Measurements from ENCODE around the gene ABCA2.
A peak's percentile ranks its signal among the peaks of the same experiment; 100 is the strongest.

ABCA2 gene

DNA sequence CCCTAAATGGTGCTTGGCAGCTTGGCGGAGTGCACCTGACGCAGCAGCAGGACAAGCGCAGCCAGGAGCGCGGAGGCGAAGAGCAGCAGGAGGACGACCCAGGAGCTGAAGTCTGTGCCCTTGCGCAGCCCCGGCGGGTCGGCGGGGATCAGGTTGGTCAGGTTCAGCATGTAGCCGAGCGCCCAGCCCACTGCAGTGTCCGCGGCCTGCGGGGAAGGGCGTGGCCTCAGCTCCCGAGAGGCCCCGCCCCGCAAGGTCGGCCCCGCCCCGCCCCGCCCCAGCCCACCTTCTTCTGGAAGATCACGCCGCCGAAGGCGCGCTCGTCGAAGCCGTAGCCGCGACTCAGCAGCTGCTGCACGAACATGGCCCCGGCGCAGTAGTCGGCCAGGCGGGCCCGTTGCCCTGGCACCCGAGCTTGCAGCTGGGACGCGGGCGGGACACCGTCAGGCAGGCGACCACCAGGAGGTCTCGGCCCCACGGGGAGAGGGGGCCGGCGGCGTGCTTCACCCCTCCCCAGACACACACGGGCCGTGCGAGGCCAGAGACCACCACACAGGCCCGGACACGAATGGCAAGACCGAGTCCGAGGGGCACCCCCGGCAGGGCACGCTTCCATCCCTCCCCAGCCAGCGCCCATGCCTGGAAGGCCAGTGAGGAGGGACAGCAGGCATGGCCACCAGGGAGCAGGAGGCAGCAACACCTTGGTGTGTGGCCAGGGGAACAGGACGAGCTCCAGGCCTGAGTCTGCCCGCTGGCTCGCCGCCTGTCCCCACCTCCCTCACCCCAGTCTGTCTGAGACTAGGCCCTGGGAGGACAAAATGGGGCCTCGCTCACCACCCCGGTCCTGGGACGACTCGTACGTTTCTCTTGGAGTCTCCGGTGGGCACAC lies 20.9 kb upstream of the ABCA2 start:
- Histone ChIP-seq H3K36me3 (ENCODE audit: insufficient read depth, low read length) (no peaks in the 10 kb centered on the region), H3K9me3 (ENCODE audit: low read length) (no peaks in the 10 kb centered on the region), H3K9ac (ENCODE audit: low read length) (no peak overlapping the region), H3K27ac (ENCODE audit: low read depth, low read length, poor library complexity, severe bottlenecking) (no peak overlapping the region), H3K4me1 (ENCODE audit: insufficient read depth, low read length, severe bottlenecking) (peaks cover 11% of the 10 kb centered on the region), H3F3A (ENCODE audit: insufficient read depth, low read length) (no peaks in the 10 kb centered on the region), H2AFZ (ENCODE audit: low read length) (no peak overlapping the region), H3K9me2 (ENCODE audit: low read depth, low read length) (no peaks in the 10 kb centered on the region), H4K20me1 (ENCODE audit: insufficient read depth, low read length) (no peaks in the 10 kb centered on the region), H3K27me3 (ENCODE audit: insufficient read depth, low read length) (peaks cover 12% of the 10 kb centered on the region; the same call in 1 of the 2 replicates), H3K4me2 (ENCODE audit: low read length) (no peak overlapping the region), H3K79me2 (ENCODE audit: insufficient read depth, low read length) (no peaks in the 10 kb centered on the region), H3K4me3 (ENCODE audit: low read depth, low read length, poor library complexity, severe bottlenecking) (no peak overlapping the region)
- TF ChIP-seq CTCF (IDR thresholded peaks at IDR 0.05; ENCODE audit: low read length) = no peak
- no peak for TF ChIP-seq EZH2 (IDR thresholded peaks at IDR 0.05; ENCODE audit: borderline replicate concordance, low read length)

- no peak within 1 kb of the TSS for H2AFZ ChIP-seq (ENCODE audit: low read length)
- H3F3A ChIP-seq (ENCODE audit: insufficient read depth, low read length) = no peaks in the 10 kb centered on the region
- H3K4me1 ChIP-seq (ENCODE audit: insufficient read depth, low read length, severe bottlenecking) = peaks cover 7% of the 10 kb centered on the region
- no peak within 1 kb of the TSS for H3K9ac ChIP-seq (ENCODE audit: low read length)
- no peaks in the 10 kb centered on the region for H4K20me1 ChIP-seq (ENCODE audit: insufficient read depth, low read length)
- H3K4me2 ChIP-seq (ENCODE audit: low read length) = peak within 1 kb of the TSS; percentile 41; the same call in 1 of the 2 replicates
- no peak within 1 kb of the TSS for H3K27ac ChIP-seq (ENCODE audit: low read depth, low read length, poor library complexity, severe bottlenecking)
- no peaks in the 10 kb centered on the region for H3K79me2 ChIP-seq (ENCODE audit: insufficient read depth, low read length)
- no peaks in the 10 kb centered on the region for H3K9me3 ChIP-seq (ENCODE audit: low read length)
- no peaks in the 10 kb centered on the region for H3K9me2 ChIP-seq (ENCODE audit: low read depth, low read length)
- H3K27me3 ChIP-seq (ENCODE audit: insufficient read depth, low read length) = peaks cover 13% of the 10 kb centered on the region; the same call in 1 of the 2 replicates
- no peaks in the 10 kb centered on the region for H3K36me3 ChIP-seq (ENCODE audit: insufficient read depth, low read length)
- TF ChIP-seq CTCF (IDR thresholded peaks at IDR 0.05; ENCODE audit: low read length) = peak; percentile 81
- TF ChIP-seq EZH2 (IDR thresholded peaks at IDR 0.05; ENCODE audit: borderline replicate concordance, low read length) = no peak
- peak within 1 kb of the TSS; percentile 38 for H3K4me3 ChIP-seq (ENCODE audit: low read depth, low read length, poor library complexity, severe bottlenecking)
Observed at GRCh38 chr9:137046088-137046787, 18.2 kb upstream of the ABCA2 start, which contains the start of gene NPDC1. Gene NPDC1 (minus strand): TSS chr9:137046177. CDS start chr9:137045989, 188 bp downstream.

GRCh38 chr9:137045294-137046087 lies 17.5 kb upstream of the ABCA2 start:
- H4K20me1 ChIP-seq (ENCODE audit: insufficient read depth, low read length) = no peaks in the 10 kb centered on the region
- H3K9me3 ChIP-seq (ENCODE audit: low read length) = no peaks in the 10 kb centered on the region
- H3K27ac ChIP-seq (ENCODE audit: low read depth, low read length, poor library complexity, severe bottlenecking) = no peak overlapping the region
- H3K36me3 ChIP-seq (ENCODE audit: insufficient read depth, low read length) = no peaks in the 10 kb centered on the region
- no peaks in the 10 kb centered on the region for H3K79me2 ChIP-seq (ENCODE audit: insufficient read depth, low read length)
- H3K9ac ChIP-seq (ENCODE audit: low read length) = no peak overlapping the region
- H3K9me2 ChIP-seq (ENCODE audit: low read depth, low read length) = no peaks in the 10 kb centered on the region
- H3K4me3 ChIP-seq (ENCODE audit: low read depth, low read length, poor library complexity, severe bottlenecking) = peak overlapping the region; percentile 38
- peaks cover 7% of the 10 kb centered on the region for H3K4me1 ChIP-seq (ENCODE audit: insufficient read depth, low read length, severe bottlenecking)
- peaks cover 20% of the 10 kb centered on the region; the same call in 1 of the 2 replicates for H3K27me3 ChIP-seq (ENCODE audit: insufficient read depth, low read length)
- no peaks in the 10 kb centered on the region for H3F3A ChIP-seq (ENCODE audit: insufficient read depth, low read length)
- TF ChIP-seq CTCF (IDR thresholded peaks at IDR 0.05; ENCODE audit: low read length) (no peak), EZH2 (IDR thresholded peaks at IDR 0.05; ENCODE audit: borderline replicate concordance, low read length) (no peak)
- H2AFZ ChIP-seq (ENCODE audit: low read length) = no peak overlapping the region
- H3K4me2 ChIP-seq (ENCODE audit: low read length) = peak overlapping the region; percentile 41; the same call in 1 of the 2 replicates
